ENCODE measurements around the gene QRSL1.
"Not testable (repeated sequence)": the region's sequence is repeated elsewhere in the genome, so short reads cannot be mapped to it uniquely, and the experiment has no call there.

Gene QRSL1

GRCh38 chr6:106626485-106626884, 2.9 kb upstream of the QRSL1 start:
- no peak for DNase-seq (ENCODE audit: low spot score)

DNA sequence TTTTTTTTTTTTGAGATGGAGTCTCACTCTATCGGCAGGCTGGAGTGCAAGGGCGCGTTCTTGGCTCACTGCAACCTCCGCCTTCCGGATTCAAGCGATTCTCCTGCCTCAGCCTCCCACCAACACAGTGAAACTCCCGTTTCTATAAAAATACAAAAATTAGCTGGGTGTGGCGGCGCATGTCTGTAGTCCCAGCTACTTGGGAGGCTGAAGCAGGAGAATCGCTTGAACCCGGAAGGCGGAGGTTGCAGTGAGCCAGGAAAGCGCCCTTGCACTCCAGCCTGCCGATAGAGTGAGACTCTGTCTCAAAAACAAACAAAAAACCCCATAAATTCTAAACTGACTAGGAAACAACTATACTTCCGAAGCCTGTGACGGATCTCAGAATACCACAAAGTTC, 1.6 kb upstream of the QRSL1 start:
- not testable (repeated sequence) for DNase-seq (ENCODE audit: low spot score)

- DNase-seq (ENCODE audit: low spot score) = no peak
Measured at GRCh38 chr6:106628658-106629102, 698 bp upstream of the QRSL1 start.

DNA sequence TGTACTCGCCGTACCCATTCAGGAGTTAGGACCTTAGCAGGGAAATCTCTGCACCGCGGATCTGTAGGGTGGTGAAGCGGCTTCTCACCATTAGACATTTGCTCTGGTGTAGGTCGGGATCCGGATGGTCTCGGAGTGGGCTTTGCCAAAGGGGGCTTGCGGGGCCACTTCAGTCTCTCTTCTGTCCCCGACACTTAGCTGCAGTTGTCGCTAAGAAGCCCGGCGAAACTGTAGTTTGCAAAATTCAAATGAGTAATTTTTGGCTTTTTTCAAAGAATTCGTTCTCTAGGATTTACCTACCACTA, 433 bp downstream of the QRSL1 start:
- DNase-seq (ENCODE audit: low spot score) = no peak

GRCh38 chr6:106630366-106630765, 988 bp downstream of the QRSL1 start:
- DNase-seq (ENCODE audit: low spot score) = peak; percentile 39

- no peak for DNase-seq (ENCODE audit: low spot score)
Measured at GRCh38 chr6:106631346-106631745, 2.0 kb downstream of the QRSL1 start.

GRCh38 chr6:106634565-106634964, 5.2 kb downstream of the QRSL1 start:
- DNase-seq (ENCODE audit: low spot score) = no peak

DNA sequence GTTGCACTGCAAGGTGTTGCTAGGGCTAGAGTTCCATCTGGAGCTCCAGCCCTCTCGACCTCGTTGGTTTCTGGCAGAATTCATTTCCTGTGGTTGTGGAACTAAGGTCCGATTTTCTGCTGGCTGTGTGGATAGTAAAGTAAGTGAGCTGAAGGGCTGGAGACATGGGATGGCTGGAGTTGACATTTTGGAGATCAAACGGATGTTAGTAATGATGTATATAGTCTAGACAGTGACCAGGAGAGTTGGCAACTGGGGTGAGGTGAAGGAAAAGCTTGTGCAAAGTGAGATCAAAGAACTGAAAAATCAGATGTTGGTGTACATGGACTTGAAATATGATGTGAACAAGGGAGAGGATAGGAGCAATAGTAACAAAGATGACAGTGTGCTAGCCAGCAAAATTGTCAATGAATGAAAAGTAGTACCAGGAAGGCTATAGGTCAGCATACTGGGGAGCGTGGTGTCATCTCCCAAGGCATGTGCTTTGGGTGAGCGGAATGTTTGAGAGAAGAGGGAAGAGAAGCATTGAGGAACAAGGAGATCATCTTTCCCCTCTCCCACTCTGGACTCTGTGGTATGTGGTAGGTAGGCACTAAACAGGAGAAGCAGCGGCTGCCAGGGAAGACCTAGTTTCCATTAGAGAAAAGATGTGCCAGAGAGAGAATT, 7.8 kb downstream of the QRSL1 start:
- no peak for DNase-seq (ENCODE audit: low spot score)

DNA sequence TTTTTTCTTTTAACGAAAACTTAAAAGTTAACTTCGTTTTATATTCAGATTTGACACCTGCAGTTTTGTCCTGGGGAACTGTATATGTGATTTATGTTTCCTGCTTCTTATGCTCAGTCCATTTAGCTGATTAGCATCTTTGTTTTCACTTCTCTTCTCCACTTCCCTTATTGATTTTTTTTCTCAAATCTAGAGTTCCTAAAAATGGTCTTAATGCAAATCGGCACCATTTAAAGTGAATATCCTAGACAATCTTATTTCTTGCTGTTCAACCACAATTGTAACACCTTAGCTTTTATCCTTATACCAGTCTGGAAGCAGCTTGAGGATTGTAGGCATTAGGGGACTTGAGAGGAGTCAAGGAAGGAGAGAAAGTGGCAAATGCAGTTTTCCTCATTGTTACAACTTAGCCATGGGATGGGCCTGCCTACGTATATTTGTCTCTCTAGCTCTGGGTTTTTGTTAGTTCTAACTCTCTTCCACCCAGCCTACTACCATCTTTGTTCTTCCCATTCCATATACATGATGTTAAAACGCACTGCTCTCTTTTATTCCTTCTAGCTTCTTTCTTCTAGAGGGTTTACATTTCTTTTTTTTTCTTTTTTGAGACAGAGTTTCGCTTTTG, 8.5 kb downstream of the QRSL1 start:
- peak; percentile 67 for DNase-seq (ENCODE audit: low spot score)

- no peak for DNase-seq (ENCODE audit: low spot score)
Measured at GRCh38 chr6:106639812-106640211, 10.4 kb downstream of the QRSL1 start.

DNA sequence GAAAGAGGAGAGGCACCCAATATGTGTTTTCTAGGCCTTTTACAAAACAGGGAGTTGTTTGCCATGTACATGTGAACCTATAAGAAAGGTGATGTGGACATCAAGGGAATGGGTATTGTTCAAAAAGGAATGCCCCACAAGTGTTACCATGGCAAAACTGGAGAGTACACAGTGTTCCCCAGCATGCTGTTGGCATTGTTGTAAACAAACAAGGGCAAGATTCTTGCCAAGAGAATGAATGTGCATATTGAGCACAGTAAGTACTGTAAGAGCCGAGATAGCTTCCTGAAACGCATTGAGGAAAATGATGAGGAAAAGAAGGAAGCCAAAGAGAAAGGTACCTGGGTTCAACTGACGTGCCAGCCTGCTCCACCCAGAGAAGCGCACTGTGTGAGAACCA, 13.1 kb downstream of the QRSL1 start:
- DNase-seq (ENCODE audit: low spot score) = no peak

DNA sequence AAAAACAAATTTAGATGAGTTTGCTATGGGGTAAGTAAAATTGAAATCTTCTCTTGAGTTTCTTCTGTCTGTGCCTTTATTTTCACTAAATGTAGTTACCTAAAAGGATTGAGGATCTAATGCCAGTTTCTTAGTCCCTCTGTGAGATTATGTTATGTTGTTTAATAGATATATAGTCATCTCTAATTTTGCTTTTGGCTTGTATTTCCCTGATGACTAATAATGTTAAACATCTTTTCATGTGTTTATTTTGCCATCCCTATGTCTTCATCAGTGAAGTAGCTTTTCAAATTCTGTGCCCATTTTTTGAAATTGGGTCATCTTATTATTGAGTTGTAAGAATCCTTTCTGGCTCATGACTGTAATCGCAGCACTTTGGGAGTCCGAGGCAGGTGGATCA, 13.7 kb downstream of the QRSL1 start:
- no peak for DNase-seq (ENCODE audit: low spot score)

DNA sequence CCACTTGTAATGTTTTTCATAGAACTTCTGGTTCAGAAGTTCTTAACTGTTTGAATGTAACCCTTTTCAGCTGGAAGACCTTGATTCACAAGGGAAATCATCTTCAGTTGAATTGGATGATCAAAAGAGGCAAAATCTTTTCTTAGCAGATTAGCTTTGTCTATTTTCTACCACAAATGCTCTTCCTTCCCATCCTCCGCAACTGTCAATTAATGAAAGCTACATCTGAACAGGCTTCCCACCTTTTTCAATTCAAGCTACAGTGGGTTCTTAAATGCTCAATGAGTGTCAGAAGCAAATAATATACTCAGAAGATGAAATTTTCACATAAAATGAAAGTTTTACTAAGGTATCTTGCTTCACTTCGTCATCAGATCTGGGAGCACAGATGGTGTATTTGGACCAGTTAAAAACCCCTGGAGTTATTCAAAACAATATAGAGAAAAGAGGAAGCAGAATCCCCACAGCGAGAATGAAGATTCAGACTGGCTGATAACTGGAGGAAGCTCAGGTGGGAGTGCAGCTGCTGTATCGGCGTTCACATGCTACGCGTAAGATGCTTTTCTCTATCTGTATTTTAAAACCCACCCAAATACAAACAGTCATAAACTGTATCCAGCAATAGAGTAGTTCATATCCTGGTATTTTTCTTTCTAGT, 19.4 kb downstream of the QRSL1 start:
- peak; percentile 21 for DNase-seq (ENCODE audit: low spot score)

DNA sequence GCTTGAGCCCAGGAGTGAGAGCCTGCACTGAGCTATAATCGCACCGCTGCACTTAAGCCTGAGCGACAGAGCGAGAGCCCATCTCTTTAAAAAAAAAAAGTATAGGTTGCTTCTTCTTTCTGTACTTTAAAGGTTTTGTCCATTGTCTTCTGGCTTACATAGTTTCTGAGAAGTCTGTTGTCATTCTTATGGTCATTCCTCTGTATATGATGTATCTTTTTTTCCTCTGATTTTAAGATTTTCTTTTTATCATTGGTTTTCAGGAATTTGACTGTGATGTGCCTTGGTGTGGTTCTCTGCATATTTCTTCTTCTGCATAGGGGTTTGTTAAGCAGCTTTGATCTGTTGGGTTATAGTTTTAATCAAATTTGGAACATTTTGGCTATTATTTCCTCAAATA, 29.1 kb downstream of the QRSL1 start:
- DNase-seq (ENCODE audit: low spot score) = no peak

GRCh38 chr6:106659859-106660258, 30.5 kb downstream of the QRSL1 start:
- no peak for DNase-seq (ENCODE audit: low spot score)

DNA sequence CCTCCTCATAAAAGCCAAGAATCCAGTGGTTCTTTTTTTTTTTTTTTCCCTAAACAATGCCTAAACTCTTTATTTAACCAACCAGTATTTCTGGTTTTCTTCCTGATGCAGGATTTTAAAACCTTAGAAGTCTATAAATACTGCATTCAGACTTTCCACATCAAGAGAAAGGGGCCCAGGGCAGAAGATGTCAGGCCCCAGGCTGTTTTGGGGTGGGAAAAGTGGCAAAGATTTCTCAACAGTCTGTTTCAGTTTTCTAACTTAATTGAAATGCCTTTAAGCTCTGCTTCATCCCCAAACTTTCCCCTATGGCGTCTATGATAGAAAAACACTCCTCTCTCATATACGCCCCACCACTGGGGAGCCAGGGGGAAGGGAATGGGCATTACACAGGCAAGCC, 33.1 kb downstream of the QRSL1 start:
- no peak for DNase-seq (ENCODE audit: low spot score)

DNA sequence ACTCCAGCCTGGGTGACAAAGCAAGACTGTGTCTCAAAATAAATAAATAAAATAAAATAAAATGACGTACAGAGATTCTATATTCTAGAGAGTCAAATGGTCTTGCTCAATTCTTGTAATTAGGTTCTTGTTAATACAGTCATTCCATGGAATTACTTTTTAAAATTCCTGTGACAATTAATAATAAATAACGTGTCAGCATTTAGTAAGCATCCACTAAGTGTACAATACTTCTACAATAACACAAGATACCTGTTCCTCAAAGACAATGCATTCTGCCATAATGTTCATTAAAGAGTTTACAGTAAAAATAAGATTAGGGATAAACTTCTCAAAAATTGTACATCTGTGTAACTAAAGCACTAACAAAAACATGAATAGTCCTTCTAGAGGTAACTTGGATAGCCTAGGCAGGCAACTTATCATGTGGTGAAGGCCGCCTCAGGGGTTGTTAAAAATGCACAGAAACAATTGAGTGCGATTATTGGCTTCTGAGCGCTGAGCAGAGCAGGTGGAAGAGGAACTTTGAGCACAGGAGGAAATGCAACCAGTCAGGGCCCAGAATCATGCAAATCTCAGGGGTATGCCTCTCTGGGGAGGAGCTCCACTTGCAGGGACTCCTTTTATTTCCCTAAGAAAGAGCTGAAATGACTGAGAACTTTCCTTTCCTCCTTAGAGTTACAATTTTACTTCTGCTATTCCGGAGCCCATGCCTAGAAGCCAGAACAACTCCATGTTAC, 37.1 kb downstream of the QRSL1 start:
- DNase-seq (ENCODE audit: low spot score) = peak; percentile 72

DNA sequence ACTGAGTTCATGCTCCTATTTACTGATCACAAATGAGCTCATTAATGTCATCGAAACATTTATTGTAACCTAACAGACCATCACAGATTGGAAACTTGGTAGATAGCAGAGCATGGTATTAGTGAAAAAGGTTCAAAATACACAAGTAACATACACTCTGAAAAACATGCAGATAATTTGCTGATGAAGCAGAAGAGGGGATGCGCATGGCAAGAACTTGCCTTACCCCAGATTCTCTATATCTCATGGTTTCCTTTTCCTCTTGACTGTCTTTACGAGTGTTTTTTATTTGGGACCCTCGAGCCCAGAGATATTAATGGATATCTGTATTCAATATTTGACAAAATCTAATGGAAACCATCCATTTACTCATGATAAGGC, 37.6 kb downstream of the QRSL1 start:
- no peak for DNase-seq (ENCODE audit: low spot score)

GRCh38 chr6:106670236-106670635, 40.9 kb downstream of the QRSL1 start:
- DNase-seq (ENCODE audit: low spot score) = no peak

- DNase-seq (ENCODE audit: low spot score) = no peak
Measured at GRCh38 chr6:106671651-106672050, 42.3 kb downstream of the QRSL1 start.

- no peak for DNase-seq (ENCODE audit: low spot score)
Measured at GRCh38 chr6:106674541-106675229, 45.3 kb downstream of the QRSL1 start.

DNA sequence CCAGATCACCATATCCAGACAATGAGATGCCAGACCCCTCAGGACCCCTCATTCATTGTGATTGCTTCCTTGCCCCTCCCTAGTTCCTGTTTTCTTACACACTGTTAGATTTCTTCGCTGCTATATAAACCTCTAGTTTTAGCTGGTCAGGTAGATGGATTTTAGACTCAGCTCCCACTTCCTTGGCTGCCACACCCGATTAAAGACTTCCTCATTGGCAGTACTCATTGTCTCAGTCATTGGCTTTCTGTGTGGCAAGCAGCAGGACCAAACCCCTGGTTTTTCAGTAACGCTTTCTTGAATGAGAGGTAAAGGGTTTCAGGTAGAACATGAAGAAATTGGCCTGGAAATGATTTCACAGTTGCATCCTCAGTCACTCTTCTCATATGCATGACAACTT, 47.9 kb downstream of the QRSL1 start:
- no peak for DNase-seq (ENCODE audit: low spot score)

Measured in germinal center (tissue), 1 donor.